Stimulated activated CD4-positive, alpha-beta T cell treated with anti-CD3 and anti-CD28 coated beads, Interleukin-1b, Interleukin-23, amount 100 ng/mL, for 4 hours (primary cell): ENCODE results near the gene CNTD1.
"Not testable (repeated sequence)": the region's sequence is repeated elsewhere in the genome, so short reads cannot be mapped to it uniquely, and the experiment has no call there.

Source experiments
- DNase-seq, 2 donors: peaks; one replicate each; pipeline ENCODE4 v3.0.0-alpha.2; 2020; ENCODE audit warnings: low read depth in 2 of 2

The CNTD1 gene

GRCh38 chr17:42846594-42847280 lies 48.1 kb downstream of the CNTD1 start:
- no peak for DNase-seq

GRCh38 chr17:42848093-42848492 lies 49.4 kb downstream of the CNTD1 start:
- no peak for DNase-seq

- no peak for DNase-seq
These were observed 50.4 kb downstream of the CNTD1 start for GRCh38 chr17:42849031-42849430.

- DNase-seq: no peak
These were observed 51.0 kb downstream of the CNTD1 start for GRCh38 chr17:42849451-42850181.

- DNase-seq: no peak
These were observed 52.3 kb downstream of the CNTD1 start, which contains the start of gene AOC3 for GRCh38 chr17:42850954-42851353. Gene AOC3 (plus strand): TSS chr17:42851199. CDS start chr17:42851344, 145 bp downstream.

- DNase-seq: not testable (repeated sequence)
These were observed 52.9 kb downstream of the CNTD1 start for GRCh38 chr17:42851371-42852240.

- no peak for DNase-seq
These were observed 53.7 kb downstream of the CNTD1 start for GRCh38 chr17:42852351-42852750.

- no peak for DNase-seq
These were observed 54.3 kb downstream of the CNTD1 start for GRCh38 chr17:42853004-42853403.

GRCh38 chr17:42853597-42853967 lies 54.9 kb downstream of the CNTD1 start:
- no peak for DNase-seq

GRCh38 chr17:42853968-42854790 lies 55.5 kb downstream of the CNTD1 start:
- DNase-seq: no peak

- DNase-seq: no peak
These were observed 56.5 kb downstream of the CNTD1 start for GRCh38 chr17:42855048-42855596.

- DNase-seq: not testable (repeated sequence)
These were observed 57.4 kb downstream of the CNTD1 start for GRCh38 chr17:42856093-42856492.

- DNase-seq: not testable (repeated sequence)
These were observed 57.9 kb downstream of the CNTD1 start for GRCh38 chr17:42856516-42856915.

GRCh38 chr17:42857389-42857788 lies 58.7 kb downstream of the CNTD1 start:
- DNase-seq: no peak
